OCI-LY3 (cell line): ENCODE results near the gene MYO9A.

Experiments
- H2AFZ ChIP-seq: fragments of 200-600, 300-600 bp; shearing (Covaris generic); 2 replicates; pipeline ENCODE4 v1.6.0; 2014; ENCODE audit warnings: antibody characterized with exemption, low read depth, low read length
- H3K27ac ChIP-seq: fragments of 200-600, 300-600 bp; sonication (generic); 2 replicates; pipeline ENCODE4 v1.5.1; 2014; ENCODE audit warnings: mild to moderate bottlenecking, low read length, moderate library complexity, mixed read lengths
- H3K27me3 ChIP-seq: fragments of 200-600, 300-600 bp; sonication (generic); 2 replicates; pipeline ENCODE4 v1.6.1; 2014; ENCODE audit warnings: low read depth, low read length, mixed read lengths
- H3K36me3 ChIP-seq: fragments of 200-600, 300-600 bp; sonication (generic); replicated peaks from 2 replicates; pipeline ENCODE3; 2014; ENCODE audit warnings: low read depth, low read length, mixed read lengths
- H3K4me1 ChIP-seq: fragments of 300-600, 200-600 bp; sonication (generic); 2 replicates; pipeline ENCODE4 v1.6.1; 2014; ENCODE audit warnings: low read length, mixed read lengths
- H3K4me2 ChIP-seq: fragments of 200-600, 300-600 bp; sonication (generic); 2 replicates; pipeline ENCODE4 v1.6.1; 2014; ENCODE audit warnings: low read length, mixed read lengths
- H3K4me3 ChIP-seq: fragments of 300-600, 200-600 bp; sonication (generic); 2 replicates; pipeline ENCODE4 v1.5.1; 2014; ENCODE audit warnings: antibody characterized with exemption, mild to moderate bottlenecking, low read length, moderate library complexity
- H3K79me2 ChIP-seq: fragments of 300-600, 200-600 bp; shearing (Covaris generic); 2 replicates; pipeline ENCODE4 v1.6.1; 2014; ENCODE audit warnings: mild to moderate bottlenecking, low read length, mixed read lengths
- H3K9ac ChIP-seq: fragments of 300-600, 200-600 bp; shearing (Covaris generic); 2 replicates; pipeline ENCODE4 v1.6.0; 2014; ENCODE audit warnings: mild to moderate bottlenecking, low read length, moderate library complexity
- H3K9me3 ChIP-seq: fragments of 200-600, 300-600 bp; shearing (Covaris generic); 2 replicates; pipeline ENCODE4 v1.6.1; 2014; ENCODE audit warnings: low read length, mixed read lengths; ENCODE audit not compliant: insufficient read depth
- H4K20me1 ChIP-seq: fragments of 200-600, 300-600 bp; sonication (generic); 2 replicates; pipeline ENCODE4 v1.6.1; 2016; ENCODE audit warnings: low read length, mixed read lengths; ENCODE audit not compliant: insufficient read depth
- EZH2phosphoT487 ChIP-seq: fragments of 200-600 bp; shearing (Covaris generic); IDR thresholded peaks from 2 replicates; pipeline ENCODE4 v1.6.1; 2018; ENCODE audit warnings: antibody characterized with exemption, mixed run types, low read depth
- TF ChIP-seq, protein P1 (sequence below): fragments of 200-600, 300-600 bp; sonication (generic); IDR thresholded peaks from 2 replicates; pipeline ENCODE4 v1.5.1; 2014; ENCODE audit warnings: antibody characterized with exemption, low read length, low read depth

Gene MYO9A

DNA sequence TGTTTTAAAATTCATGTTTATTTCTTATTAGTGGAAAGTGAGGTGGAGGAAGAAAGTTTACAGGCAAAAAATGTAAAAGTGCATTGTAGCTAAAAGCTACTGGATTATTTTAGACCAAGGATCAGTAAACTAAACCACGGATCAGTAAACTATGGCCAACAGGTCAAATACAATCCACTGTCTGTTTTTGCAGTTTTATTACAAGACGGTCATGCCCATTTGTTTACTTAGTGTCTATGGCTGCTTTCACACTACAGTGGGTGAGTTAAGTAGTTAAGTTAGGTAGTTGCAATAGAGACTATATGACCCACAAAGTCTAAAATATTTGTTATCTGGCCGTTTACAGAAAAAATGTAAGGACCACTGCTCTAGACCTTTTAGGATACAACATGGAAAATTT, 225.6 kb downstream of the MYO9A start:
- TF ChIP-seq, protein P1, sequence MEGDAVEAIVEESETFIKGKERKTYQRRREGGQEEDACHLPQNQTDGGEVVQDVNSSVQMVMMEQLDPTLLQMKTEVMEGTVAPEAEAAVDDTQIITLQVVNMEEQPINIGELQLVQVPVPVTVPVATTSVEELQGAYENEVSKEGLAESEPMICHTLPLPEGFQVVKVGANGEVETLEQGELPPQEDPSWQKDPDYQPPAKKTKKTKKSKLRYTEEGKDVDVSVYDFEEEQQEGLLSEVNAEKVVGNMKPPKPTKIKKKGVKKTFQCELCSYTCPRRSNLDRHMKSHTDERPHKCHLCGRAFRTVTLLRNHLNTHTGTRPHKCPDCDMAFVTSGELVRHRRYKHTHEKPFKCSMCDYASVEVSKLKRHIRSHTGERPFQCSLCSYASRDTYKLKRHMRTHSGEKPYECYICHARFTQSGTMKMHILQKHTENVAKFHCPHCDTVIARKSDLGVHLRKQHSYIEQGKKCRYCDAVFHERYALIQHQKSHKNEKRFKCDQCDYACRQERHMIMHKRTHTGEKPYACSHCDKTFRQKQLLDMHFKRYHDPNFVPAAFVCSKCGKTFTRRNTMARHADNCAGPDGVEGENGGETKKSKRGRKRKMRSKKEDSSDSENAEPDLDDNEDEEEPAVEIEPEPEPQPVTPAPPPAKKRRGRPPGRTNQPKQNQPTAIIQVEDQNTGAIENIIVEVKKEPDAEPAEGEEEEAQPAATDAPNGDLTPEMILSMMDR, result no peak
- no peak for TF ChIP-seq EZH2phosphoT487
- no peak overlapping the region for H3K4me2 ChIP-seq
- peaks cover 28% of the 10 kb centered on the region for H3K36me3 ChIP-seq

DNA sequence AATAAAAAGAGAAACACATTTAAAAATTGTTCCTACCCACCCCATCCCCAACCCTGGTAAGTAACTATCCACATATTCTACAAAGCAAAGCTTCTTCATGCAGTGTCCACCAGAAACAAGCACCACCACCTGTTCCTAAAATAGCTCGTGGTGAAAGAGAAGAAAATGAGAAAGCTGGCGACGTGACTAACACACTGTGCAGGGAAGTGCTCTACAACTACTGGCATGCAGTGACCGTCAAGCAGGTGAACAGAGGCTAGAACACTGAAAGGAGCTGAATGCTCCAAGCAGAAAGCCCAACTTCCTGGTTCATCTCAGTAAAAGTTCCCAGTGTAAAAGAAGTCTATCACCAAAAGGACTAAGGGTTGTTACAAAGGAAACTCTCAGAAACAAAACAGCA, 226.9 kb downstream of the MYO9A start:
- H3K9me3 ChIP-seq, result no peaks in the 10 kb centered on the region
- no peak overlapping the region for H3K4me3 ChIP-seq
- H3K27me3 ChIP-seq, result no peaks in the 10 kb centered on the region
- TF ChIP-seq, protein P1, result no peak
- no peak for TF ChIP-seq EZH2phosphoT487
- H2AFZ ChIP-seq, result 0 out of 2 replicates have a peak overlapping the region, but pooled peaks have one; percentile 1
- H3K4me1 ChIP-seq, result peaks cover 58% of the 10 kb centered on the region
- peak overlapping the region; percentile 4; the same call in 1 of the 2 replicates for H3K9ac ChIP-seq
- no peaks in the 10 kb centered on the region for H4K20me1 ChIP-seq
- H3K79me2 ChIP-seq, result no peaks in the 10 kb centered on the region
- H3K4me2 ChIP-seq, result peak overlapping the region; percentile 48
- peaks cover 29% of the 10 kb centered on the region for H3K36me3 ChIP-seq
- peak overlapping the region; percentile 32 for H3K27ac ChIP-seq

More for the DNA sequence above, 225.6 kb downstream of the MYO9A start:
- H3K4me1 ChIP-seq, result peaks cover 44% of the 10 kb centered on the region
- H3K79me2 ChIP-seq, result no peaks in the 10 kb centered on the region
- no peaks in the 10 kb centered on the region for H3K27me3 ChIP-seq
- H3K4me3 ChIP-seq, result no peak overlapping the region
- no peaks in the 10 kb centered on the region for H4K20me1 ChIP-seq
- H3K9me3 ChIP-seq, result no peaks in the 10 kb centered on the region
- H3K27ac ChIP-seq, result no peak overlapping the region
- H2AFZ ChIP-seq, result no peak overlapping the region
- no peak overlapping the region for H3K9ac ChIP-seq

DNA sequence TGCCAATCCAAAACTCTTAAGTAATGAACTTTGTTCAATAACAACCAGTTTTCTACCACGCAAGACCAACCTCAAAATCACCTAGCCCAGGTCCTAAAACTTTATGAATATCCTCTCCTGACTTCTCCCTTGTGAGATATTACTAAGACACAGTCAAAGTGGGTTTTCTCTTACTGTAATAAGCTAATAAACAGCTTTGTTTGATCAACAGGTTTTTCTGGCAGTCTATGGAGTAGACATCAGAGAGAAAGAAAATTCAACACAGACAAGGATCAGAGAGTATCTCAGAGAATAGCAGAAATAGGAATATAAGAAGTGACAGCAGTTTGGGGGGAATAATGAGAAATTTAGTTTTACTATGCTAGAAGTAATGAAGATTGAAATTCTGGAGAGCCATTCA, 228.0 kb downstream of the MYO9A start:
- no peaks in the 10 kb centered on the region for H3K79me2 ChIP-seq
- H3K9ac ChIP-seq, result 0 out of 2 replicates have a peak overlapping the region, but pooled peaks have one; percentile 3
- no peak overlapping the region for H3K4me3 ChIP-seq
- H3K27me3 ChIP-seq, result no peaks in the 10 kb centered on the region
- H3K4me1 ChIP-seq, result peaks cover 68% of the 10 kb centered on the region
- no peaks in the 10 kb centered on the region for H4K20me1 ChIP-seq
- peak overlapping the region; percentile 8; the same call in 1 of the 2 replicates for H3K4me2 ChIP-seq
- no peaks in the 10 kb centered on the region for H3K9me3 ChIP-seq
- peaks cover 33% of the 10 kb centered on the region for H3K36me3 ChIP-seq
- H2AFZ ChIP-seq, result no peak overlapping the region
- H3K27ac ChIP-seq, result peak overlapping the region; percentile 93
- TF ChIP-seq EZH2phosphoT487, result no peak
- TF ChIP-seq, protein P1, result no peak

DNA sequence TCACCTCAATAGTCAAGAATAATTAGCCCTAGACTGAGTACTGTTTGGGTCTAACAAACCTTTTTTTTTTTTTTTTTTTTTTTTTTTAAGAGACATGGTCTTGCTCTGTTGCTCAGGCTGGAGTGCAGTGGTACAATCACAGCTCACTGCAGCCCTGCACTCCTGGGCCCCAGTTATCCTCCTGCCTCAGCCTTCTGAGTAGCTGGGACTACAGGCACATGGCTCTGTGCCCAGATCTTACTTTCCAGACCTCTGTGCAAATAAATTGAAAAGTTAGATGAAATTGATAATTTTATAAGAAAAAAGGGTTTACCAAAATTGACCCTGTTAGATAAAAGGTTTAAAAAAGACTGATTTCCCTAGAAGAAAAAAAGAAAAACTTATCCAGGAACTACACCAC, 228.6 kb downstream of the MYO9A start:
- peak overlapping the region; percentile 30 for H3K4me2 ChIP-seq
- no peaks in the 10 kb centered on the region for H3K79me2 ChIP-seq
- H3K36me3 ChIP-seq, result peaks cover 33% of the 10 kb centered on the region
- no peak overlapping the region for H3K4me3 ChIP-seq
- no peaks in the 10 kb centered on the region for H3K27me3 ChIP-seq
- H3K9me3 ChIP-seq, result no peaks in the 10 kb centered on the region
- no peaks in the 10 kb centered on the region for H4K20me1 ChIP-seq
- peak overlapping the region; percentile 34; the same call in 1 of the 2 replicates for H3K9ac ChIP-seq
- peak overlapping the region; percentile 93 for H3K27ac ChIP-seq
- TF ChIP-seq, protein P1, result no peak
- no peak for TF ChIP-seq EZH2phosphoT487
- no peak overlapping the region for H2AFZ ChIP-seq
- H3K4me1 ChIP-seq, result peaks cover 74% of the 10 kb centered on the region
